GM18526 (cell line): ENCODE data around the gene CD7.

Source experiments
- POLR2A ChIP-seq: IDR thresholded peaks from 3 replicates; pipeline ENCODE4 v1.6.1; 2011; ENCODE audit not compliant: insufficient read length; ENCODE audit errors: extremely low read depth

The CD7 gene

GRCh38 chr17:82314012-82314726, 3.2 kb downstream of the CD7 start:
- no peak for TF ChIP-seq POLR2A

- TF ChIP-seq POLR2A = no peak
Observed at GRCh38 chr17:82313195-82314011, 4.0 kb downstream of the CD7 start.

GRCh38 chr17:82311971-82312370, 5.4 kb downstream of the CD7 start:
- TF ChIP-seq POLR2A = no peak

- no peak for TF ChIP-seq POLR2A
Observed at GRCh38 chr17:82310877-82311276, 6.5 kb downstream of the CD7 start.

- TF ChIP-seq POLR2A = no peak
Observed at GRCh38 chr17:82309656-82310570, 7.5 kb downstream of the CD7 start.

GRCh38 chr17:82305727-82306300, 11.6 kb downstream of the CD7 start:
- TF ChIP-seq POLR2A = no peak

GRCh38 chr17:82304826-82305726, 12.3 kb downstream of the CD7 start:
- TF ChIP-seq POLR2A = no peak

- TF ChIP-seq POLR2A = no peak
Observed at GRCh38 chr17:82303944-82304808, 13.2 kb downstream of the CD7 start.

GRCh38 chr17:82302991-82303943, 14.1 kb downstream of the CD7 start:
- TF ChIP-seq POLR2A = no peak

- TF ChIP-seq POLR2A = no peak
Observed at GRCh38 chr17:82302568-82302963, 14.8 kb downstream of the CD7 start.

- TF ChIP-seq POLR2A = no peak
Observed at GRCh38 chr17:82301916-82302567, 15.4 kb downstream of the CD7 start.
